Measurements from ENCODE around the gene RUNDC3A. TPM values are rescaled to one million over a fixed set of nuclear protein-coding genes. Genes with fewer than 3 reads are reported as not detected.

Gene RUNDC3A
- total and polyA plus RNA-seq, 9 donors, result 0.24 to 5.4 (median 1.5) TPM

DNA sequence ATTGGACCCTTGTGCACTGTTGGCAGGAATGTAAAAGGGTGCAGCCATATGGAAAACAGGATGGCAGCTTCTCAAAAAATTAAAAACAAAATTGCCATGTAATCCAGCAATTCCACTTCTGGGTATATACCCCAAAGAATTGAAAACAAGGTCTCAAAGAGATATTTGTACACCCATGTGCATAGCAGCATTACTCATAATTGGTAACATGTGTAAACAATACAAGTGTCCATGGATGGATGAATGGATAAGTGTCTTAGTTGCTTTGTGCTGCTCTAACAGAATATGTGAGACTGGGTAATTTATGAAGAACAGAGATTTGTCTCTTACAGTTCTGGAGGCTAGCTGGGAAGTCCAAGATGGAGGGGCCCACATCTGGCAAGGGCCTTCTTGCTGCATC, 3.8 kb upstream of the RUNDC3A start:
- Histone ChIP-seq H3K4me3 (no peak overlapping the region), H3K27me3 (no peaks in the 10 kb centered on the region), H3K9me3 (no peaks in the 10 kb centered on the region), H3K36me3 (no peaks in the 10 kb centered on the region), H3K27ac (no peak overlapping the region), H3K4me1 (ENCODE audit: insufficient read depth) (peaks cover 6% of the 10 kb centered on the region)
- DNase-seq, result no peak
- intact Hi-C loops (cut with DNase I), result loop anchor here in 1 of 4 donors (5.0 kb wide), 1 partner anchor 82 kb away; no protein-coding TSS in a partner anchor
- no peak for TF ChIP-seq EP300 (IDR thresholded peaks at IDR 0.05)
- TF ChIP-seq, protein P1, sequence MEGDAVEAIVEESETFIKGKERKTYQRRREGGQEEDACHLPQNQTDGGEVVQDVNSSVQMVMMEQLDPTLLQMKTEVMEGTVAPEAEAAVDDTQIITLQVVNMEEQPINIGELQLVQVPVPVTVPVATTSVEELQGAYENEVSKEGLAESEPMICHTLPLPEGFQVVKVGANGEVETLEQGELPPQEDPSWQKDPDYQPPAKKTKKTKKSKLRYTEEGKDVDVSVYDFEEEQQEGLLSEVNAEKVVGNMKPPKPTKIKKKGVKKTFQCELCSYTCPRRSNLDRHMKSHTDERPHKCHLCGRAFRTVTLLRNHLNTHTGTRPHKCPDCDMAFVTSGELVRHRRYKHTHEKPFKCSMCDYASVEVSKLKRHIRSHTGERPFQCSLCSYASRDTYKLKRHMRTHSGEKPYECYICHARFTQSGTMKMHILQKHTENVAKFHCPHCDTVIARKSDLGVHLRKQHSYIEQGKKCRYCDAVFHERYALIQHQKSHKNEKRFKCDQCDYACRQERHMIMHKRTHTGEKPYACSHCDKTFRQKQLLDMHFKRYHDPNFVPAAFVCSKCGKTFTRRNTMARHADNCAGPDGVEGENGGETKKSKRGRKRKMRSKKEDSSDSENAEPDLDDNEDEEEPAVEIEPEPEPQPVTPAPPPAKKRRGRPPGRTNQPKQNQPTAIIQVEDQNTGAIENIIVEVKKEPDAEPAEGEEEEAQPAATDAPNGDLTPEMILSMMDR (IDR thresholded peaks at IDR 0.05), result no peak
- no peak for TF ChIP-seq POLR2A (IDR thresholded peaks at IDR 0.05)

DNA sequence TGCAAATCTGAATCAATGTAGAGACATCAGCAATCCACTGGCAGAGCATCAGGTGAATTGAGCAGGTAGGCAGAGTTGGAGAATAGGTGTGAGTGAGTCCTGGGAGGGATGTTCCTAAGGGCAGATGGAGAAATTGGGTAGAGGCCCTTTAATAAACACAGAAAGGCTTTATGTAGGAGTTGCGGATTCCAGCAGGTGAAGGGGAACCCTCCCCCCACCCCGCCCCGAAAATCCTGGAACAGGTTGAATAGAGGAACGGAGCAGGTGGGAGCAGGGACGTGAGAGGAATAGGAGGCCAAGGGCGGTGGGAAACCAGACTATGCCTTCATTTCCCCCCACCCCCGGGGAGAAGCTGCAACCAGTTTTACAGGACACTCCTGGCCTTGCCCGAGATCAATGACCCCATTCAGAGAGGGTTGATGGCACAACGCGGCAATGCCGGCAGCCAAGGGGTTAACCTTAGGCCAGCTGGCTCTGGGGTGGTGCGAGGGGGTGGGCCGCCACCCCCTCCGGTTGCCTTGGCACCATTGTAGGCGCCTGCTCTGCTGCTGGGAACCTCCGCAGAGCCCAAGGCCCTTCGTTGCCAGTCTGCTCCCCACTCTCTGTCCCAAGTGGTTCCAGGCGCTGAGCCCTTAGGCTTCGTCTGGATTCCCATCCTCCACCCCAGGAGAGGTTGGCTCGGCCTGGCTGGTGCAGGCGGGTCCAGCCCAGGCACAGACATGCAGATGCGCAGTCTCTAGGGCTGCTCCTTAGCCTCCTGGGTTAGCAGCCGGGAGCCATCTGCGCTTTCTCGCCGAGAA, 814 bp upstream of the RUNDC3A start:
- Histone ChIP-seq H3K27ac (peak overlapping the region; percentile 39 to 51), H3K4me1 (ENCODE audit: insufficient read depth) (peaks cover 6% of the 10 kb centered on the region), H3K4me3 (peak overlapping the region; percentile 23), H3K27me3 (no peaks in the 10 kb centered on the region), H3K36me3 (no peaks in the 10 kb centered on the region), H3K9me3 (no peaks in the 10 kb centered on the region)
- no peak for TF ChIP-seq EP300 (IDR thresholded peaks at IDR 0.05)
- TF ChIP-seq POLR2A (IDR thresholded peaks at IDR 0.05), result no peak
- TF ChIP-seq, protein P1 (IDR thresholded peaks at IDR 0.05), result no peak
- 2 to 6% (median 3%) methylated on average over 24 to 26 of the region's 26 CpGs for WGBS, 3 donors
- intact Hi-C loops (cut with DNase I), result loop anchor here in 1 of 4 donors (5.0 kb wide), 1 partner anchor 85 kb away; no protein-coding TSS in a partner anchor
- peak; percentile 50 to 76 (median 68) for DNase-seq

DNA sequence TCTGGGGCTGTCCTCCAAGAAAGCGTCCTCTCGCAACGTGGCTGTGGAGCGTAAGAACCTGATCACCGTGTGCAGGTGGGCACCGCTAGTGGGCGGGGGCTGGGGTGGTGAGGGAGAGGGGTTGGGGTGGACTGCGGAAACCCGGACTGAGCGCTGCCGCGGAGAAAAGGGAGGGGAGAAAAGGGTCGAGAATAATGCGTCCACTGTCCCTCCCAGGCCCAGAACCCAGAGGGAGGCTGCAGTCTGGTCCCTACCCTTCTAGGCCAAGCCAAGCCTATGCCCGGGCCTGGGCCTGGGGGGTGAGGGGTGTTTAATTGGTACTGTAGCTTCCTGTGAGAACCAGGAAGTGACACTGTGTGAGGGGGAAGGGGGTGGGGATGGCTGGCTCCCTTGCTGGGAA, 464 bp downstream of the RUNDC3A start:
- H3K9me3 ChIP-seq, result no peaks in the 10 kb centered on the region
- H3K4me3 ChIP-seq, result peak overlapping the region; percentile 23
- TF ChIP-seq, protein P1 (IDR thresholded peaks at IDR 0.05), result no peak
- TF ChIP-seq EP300 (IDR thresholded peaks at IDR 0.05), result no peak
- no peak for TF ChIP-seq POLR2A (IDR thresholded peaks at IDR 0.05)
- WGBS, 3 donors, result 2 to 3% (median 2%) methylated on average over 15 of the region's 15 CpGs
- intact Hi-C loops (cut with DNase I), result loop anchor here in 1 of 4 donors (5.0 kb wide), 1 partner anchor 87 kb away; no protein-coding TSS in a partner anchor
- peak in 1 of 5 donors; percentile 47 for DNase-seq
- no peak overlapping the region for H3K27ac ChIP-seq
- H3K4me1 ChIP-seq (ENCODE audit: insufficient read depth), result peaks cover 6% of the 10 kb centered on the region
- H3K27me3 ChIP-seq, result no peaks in the 10 kb centered on the region
- H3K36me3 ChIP-seq, result no peaks in the 10 kb centered on the region

DNA sequence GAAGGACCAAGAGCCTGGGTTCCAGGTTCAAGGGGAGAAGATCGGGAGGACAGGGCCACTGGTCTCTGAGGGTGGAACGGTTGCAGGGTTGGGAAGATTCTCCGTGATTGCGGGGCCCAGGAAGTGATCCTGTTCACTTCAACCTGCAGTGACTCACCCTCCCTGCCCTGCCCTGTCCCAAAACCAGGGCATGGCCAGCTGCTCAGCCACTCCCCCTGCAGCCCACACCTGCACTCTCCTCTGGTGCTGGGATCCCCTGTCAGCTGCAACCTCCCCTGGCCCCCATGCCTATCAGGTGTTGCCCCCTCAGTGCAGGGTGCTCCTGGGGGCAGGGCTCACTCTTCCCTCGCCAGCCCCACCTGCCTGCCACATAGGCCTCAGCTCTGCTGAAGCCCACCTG, 1.1 kb downstream of the RUNDC3A start:
- H3K36me3 ChIP-seq, result no peaks in the 10 kb centered on the region
- H3K4me1 ChIP-seq (ENCODE audit: insufficient read depth), result peaks cover 6% of the 10 kb centered on the region
- 54 to 63% (median 58%) methylated on average over 5 of the region's 5 CpGs for WGBS, 3 donors
- no peaks in the 10 kb centered on the region for H3K27me3 ChIP-seq
- intact Hi-C loops (cut with DNase I), result loop anchor here in 1 of 4 donors (5.0 kb wide), 1 partner anchor 87 kb away; no protein-coding TSS in a partner anchor
- TF ChIP-seq EP300 (IDR thresholded peaks at IDR 0.05) (no peak), POLR2A (IDR thresholded peaks at IDR 0.05) (no peak)
- TF ChIP-seq, protein P1 (IDR thresholded peaks at IDR 0.05), result no peak
- no peaks in the 10 kb centered on the region for H3K9me3 ChIP-seq
- no peak for DNase-seq
- no peak overlapping the region for H3K27ac ChIP-seq
- H3K4me3 ChIP-seq, result no peak overlapping the region

Data from ovary (tissue), 9 donors.